ENCODE data around the gene TBC1D5. TPM values are rescaled to one million over a fixed set of nuclear protein-coding genes. Genes with fewer than 3 reads are reported as not detected.

The TBC1D5 gene
- total RNA-seq, 1 experiment from 2014 or later: 33.9 TPM

- H3K4me3 ChIP-seq (replicated peaks in 1 of 2; ENCODE audit: low read depth in 1 of 2, low read length in 2 of 2): no peak overlapping the region
- no peak for DNase-seq (ENCODE audit: low read depth, low spot score)
- no peak for TF ChIP-seq EGR1 (IDR thresholded peaks at IDR 0.05; ENCODE audit: low read depth)
- no peak for TF ChIP-seq TCF7L2 (IDR thresholded peaks at IDR 0.05; ENCODE audit: borderline replicate concordance, extremely low read depth, insufficient read depth, insufficient read length)
- no peak for TF ChIP-seq ZNF274 (IDR thresholded peaks at IDR 0.05; ENCODE audit: low read depth, low read length)
- no peak for TF ChIP-seq CBX3 (IDR thresholded peaks at IDR 0.05; ENCODE audit: low read depth)
- TF ChIP-seq SP1 (IDR thresholded peaks at IDR 0.05; ENCODE audit: low read depth): no peak
- no peak for TF ChIP-seq REST (IDR thresholded peaks at IDR 0.05; ENCODE audit: low read depth)
- no peak for TF ChIP-seq YY1 (IDR thresholded peaks at IDR 0.05; ENCODE audit: extremely low read depth, insufficient replicate concordance, low read depth, low read length)
- TF ChIP-seq POLR2AphosphoS5 (IDR thresholded peaks at IDR 0.05; ENCODE audit: low read depth, low read length): no peak
- no peak for TF ChIP-seq ATF3 (IDR thresholded peaks at IDR 0.05)
- no peak for TF ChIP-seq EZH2phosphoT487 (IDR thresholded peaks at IDR 0.05; ENCODE audit: borderline replicate concordance)
- no peak for TF ChIP-seq MAX (IDR thresholded peaks at IDR 0.05)
- no peak for TF ChIP-seq FOSL1 (IDR thresholded peaks at IDR 0.05; ENCODE audit: low read depth)
- no peak for TF ChIP-seq ELF1 (IDR thresholded peaks at IDR 0.05; ENCODE audit: borderline replicate concordance, low read depth)
- TF ChIP-seq ZBTB33 (IDR thresholded peaks at IDR 0.05; ENCODE audit: extremely low read depth, insufficient replicate concordance, low read length): no peak
- no peak for TF ChIP-seq SIN3A (IDR thresholded peaks at IDR 0.05; ENCODE audit: low read depth)
- H2AFZ ChIP-seq (ENCODE audit: low read depth, low read length, poor library complexity, severe bottlenecking): no peak overlapping the region
- no peaks in the 10 kb centered on the region for H3K9me2 ChIP-seq (ENCODE audit: insufficient read depth)
- no peak overlapping the region for H3K9ac ChIP-seq (ENCODE audit: low read length)
- ATAC-seq: no peak
- intact Hi-C loops (cut with micrococcal nuclease): no loop called here
- no peak overlapping the region for H3K4me2 ChIP-seq (ENCODE audit: low read length)
- CTCF ChIA-PET: no interaction called here
- BruUV-seq (replicated peaks): no TSS peak
- no peaks in the 10 kb centered on the region for H3K27me3 ChIP-seq (ENCODE audit: insufficient read depth, low read length)
- no peaks in the 10 kb centered on the region for H3K4me1 ChIP-seq (ENCODE audit: control insufficient read depth in 1 of 2, insufficient read depth in 2 of 2, low read length in 2 of 2)
- POLR2A ChIA-PET: no interaction called here
- no peaks in the 10 kb centered on the region for H3K9me3 ChIP-seq (ENCODE audit: control insufficient read depth in 1 of 2, insufficient read depth in 1 of 2, low read depth in 1 of 2, low read length in 2 of 2)
- H3K79me2 ChIP-seq (ENCODE audit: insufficient read depth, low read length): no peaks in the 10 kb centered on the region
- H3K36me3 ChIP-seq (ENCODE audit: control insufficient read depth in 1 of 2, insufficient read depth in 2 of 2, low read length in 2 of 2): no peaks in the 10 kb centered on the region
- RAD21 ChIA-PET (ENCODE audit: low non-redundant PET in 1 of 2, low total read pairs in 2 of 2, uncharacterized antibody in 2 of 2, unreplicated experiment in 2 of 2): no interaction called here
- no peak overlapping the region for H3K27ac ChIP-seq (ENCODE audit: low read depth, low read length)
- H4K20me1 ChIP-seq (ENCODE audit: insufficient read depth): no peaks in the 10 kb centered on the region
Observed at GRCh38 chr3:17192995-17193394, 549.4 kb downstream of the TBC1D5 start.

Measured in HCT116 (cell line).